ENCODE results near the gene CAMKK1.

- TF ChIP-seq, protein P1, sequence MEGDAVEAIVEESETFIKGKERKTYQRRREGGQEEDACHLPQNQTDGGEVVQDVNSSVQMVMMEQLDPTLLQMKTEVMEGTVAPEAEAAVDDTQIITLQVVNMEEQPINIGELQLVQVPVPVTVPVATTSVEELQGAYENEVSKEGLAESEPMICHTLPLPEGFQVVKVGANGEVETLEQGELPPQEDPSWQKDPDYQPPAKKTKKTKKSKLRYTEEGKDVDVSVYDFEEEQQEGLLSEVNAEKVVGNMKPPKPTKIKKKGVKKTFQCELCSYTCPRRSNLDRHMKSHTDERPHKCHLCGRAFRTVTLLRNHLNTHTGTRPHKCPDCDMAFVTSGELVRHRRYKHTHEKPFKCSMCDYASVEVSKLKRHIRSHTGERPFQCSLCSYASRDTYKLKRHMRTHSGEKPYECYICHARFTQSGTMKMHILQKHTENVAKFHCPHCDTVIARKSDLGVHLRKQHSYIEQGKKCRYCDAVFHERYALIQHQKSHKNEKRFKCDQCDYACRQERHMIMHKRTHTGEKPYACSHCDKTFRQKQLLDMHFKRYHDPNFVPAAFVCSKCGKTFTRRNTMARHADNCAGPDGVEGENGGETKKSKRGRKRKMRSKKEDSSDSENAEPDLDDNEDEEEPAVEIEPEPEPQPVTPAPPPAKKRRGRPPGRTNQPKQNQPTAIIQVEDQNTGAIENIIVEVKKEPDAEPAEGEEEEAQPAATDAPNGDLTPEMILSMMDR (IDR thresholded peaks at IDR 0.05; ENCODE audit: borderline replicate concordance, extremely low read depth, low read length, poor library complexity, severe bottlenecking), result no peak
- TF ChIP-seq EZH2 (IDR thresholded peaks at IDR 0.05; ENCODE audit: borderline replicate concordance, low read depth, low read length, severe bottlenecking), result no peak
Observed at GRCh38 chr17:3918372-3919122, 25.7 kb upstream of the CAMKK1 start.

Data from DND-41 (cell line).